Measurements from ENCODE around the gene ICA1. TPM values are rescaled to one million over a fixed set of nuclear protein-coding genes. Genes with fewer than 3 reads are reported as not detected.

Gene ICA1
- total and polyA plus RNA-seq, 2 donors (not counting 3 experiments of a cell fraction or from before 2014, with no cell fraction given), result 19.0 to 47.1 TPM

DNA sequence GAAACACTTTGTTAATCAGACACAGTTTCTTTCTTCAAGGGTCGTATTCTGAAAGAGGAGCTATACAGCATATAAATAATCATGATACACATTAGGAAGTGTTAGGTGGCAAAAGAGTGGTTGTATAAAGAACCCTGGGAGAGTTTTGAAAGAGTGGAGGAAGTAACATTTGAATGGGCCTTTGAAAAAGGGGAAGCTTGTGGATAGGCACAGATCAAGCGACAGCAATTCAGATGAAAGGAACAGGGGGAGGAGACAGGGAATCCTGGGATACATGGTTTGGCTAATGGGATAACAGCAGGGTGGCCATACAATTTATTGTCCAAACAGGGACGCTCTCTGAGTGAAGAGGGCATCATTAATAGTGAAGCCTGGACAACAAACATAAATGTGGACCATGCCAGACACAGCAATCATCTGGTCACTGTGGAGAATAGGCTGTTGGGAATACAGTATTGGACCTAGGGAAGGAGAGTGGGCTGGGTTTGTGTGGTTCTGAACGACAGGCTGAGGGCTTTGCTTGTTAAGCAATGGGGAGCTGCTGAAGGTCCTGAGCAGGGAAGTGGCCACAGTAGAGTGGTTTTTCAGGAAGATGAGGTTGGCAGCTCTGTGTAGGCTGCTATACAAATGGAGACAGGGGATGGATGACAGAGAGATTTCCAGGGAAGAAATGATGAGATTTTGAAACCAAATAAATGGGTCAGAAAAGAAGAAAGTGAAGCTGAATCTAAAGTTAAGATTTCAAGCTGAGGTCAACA lies 75.9 kb downstream of the ICA1 start:
- CTCF ChIA-PET, result interaction anchor here (4.0 to 5.5 kb wide), 2 partner anchors 505 to 591 kb away, joined by 15 to 49 read pairs; no protein-coding TSS in a partner anchor
- Histone ChIP-seq H3K36me3 (ENCODE audit: control insufficient read depth in 2 of 2, extremely low read depth in 1 of 2, insufficient read depth in 2 of 2, low read length in 2 of 2) (no peaks in the 10 kb centered on the region), H3K27me3 (ENCODE audit: control insufficient read depth in 2 of 2, insufficient read depth in 2 of 2, low read length in 2 of 2) (no peaks in the 10 kb centered on the region), H3K9me1 (replicated peaks; ENCODE audit: control insufficient read depth, extremely low read depth, insufficient read depth, low read length) (no peaks in the 10 kb centered on the region), H2AFZ (ENCODE audit: low read depth, low read length) (no peak overlapping the region), H3K4me1 (ENCODE audit: control insufficient read depth, extremely low read depth, insufficient read depth, low read length) (no peaks in the 10 kb centered on the region), H3K4me3 (replicated peaks in 1 of 3; ENCODE audit: insufficient read depth in 1 of 3, low read depth in 1 of 3, low read length in 3 of 3) (no peak overlapping the region), H3K9ac (replicated peaks; ENCODE audit: extremely low read depth, insufficient read depth, low read length) (no peak overlapping the region), H3K27ac (ENCODE audit: insufficient read depth, low read depth, low read length) (no peak overlapping the region), H3K79me2 (ENCODE audit: control insufficient read depth, insufficient read depth, low read length) (no peaks in the 10 kb centered on the region), H3K4me2 (ENCODE audit: insufficient read depth, low read length) (no peak overlapping the region), H4K20me1 (replicated peaks; ENCODE audit: control insufficient read depth, extremely low read depth, insufficient read depth, low read length) (no peaks in the 10 kb centered on the region), H3K9me3 (replicated peaks; ENCODE audit: control insufficient read depth, insufficient read depth, low read length) (no peaks in the 10 kb centered on the region)
- BruUV-seq (replicated peaks), result no TSS peak
- dilution Hi-C loops (cut with MboI; ENCODE audit: extremely low pct_ligation_motif_present, low sequenced_read_pairs), result no loop called here
- intact Hi-C loops (cut with micrococcal nuclease), result no loop called here
- POLR2A ChIA-PET, result no interaction called here
- TF ChIP-seq POLR2A (IDR thresholded peaks at IDR 0.05; ENCODE audit: low read depth, low read length) (no peak), JUN (IDR thresholded peaks at IDR 0.05; ENCODE audit: borderline replicate concordance, insufficient read depth, insufficient read length, low read depth) (no peak), POLR2AphosphoS5 (IDR thresholded peaks at IDR 0.05; ENCODE audit: insufficient read depth, low read depth, low read length) (no peak)
- FAIRE-seq (no peak), DNase-seq (ENCODE audit: low read depth, low spot score) (no peak)

DNA sequence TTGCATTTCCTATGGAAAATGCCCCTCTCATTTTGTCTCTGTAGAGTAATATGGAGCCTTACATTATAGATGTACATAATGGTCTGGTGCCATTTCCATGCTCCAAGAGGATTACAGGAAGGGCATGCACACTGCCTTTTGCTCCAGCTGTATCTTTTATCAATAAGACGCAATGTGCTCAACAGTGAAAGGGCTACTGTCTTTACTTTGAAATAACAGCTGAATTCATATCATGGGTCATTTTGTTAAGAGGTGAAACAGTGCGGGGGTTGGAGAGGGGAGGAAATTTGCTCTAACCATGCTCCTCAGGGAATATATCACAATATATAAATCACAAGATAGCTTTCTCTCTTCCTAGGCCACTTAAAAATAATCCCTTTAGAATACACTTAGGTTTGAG lies 77.7 kb downstream of the ICA1 start:
- H3K27me3 ChIP-seq (ENCODE audit: control insufficient read depth in 2 of 2, insufficient read depth in 2 of 2, low read length in 2 of 2), result no peaks in the 10 kb centered on the region
- H3K79me2 ChIP-seq (ENCODE audit: control insufficient read depth, insufficient read depth, low read length), result no peaks in the 10 kb centered on the region
- no peaks in the 10 kb centered on the region for H3K9me3 ChIP-seq (replicated peaks; ENCODE audit: control insufficient read depth, insufficient read depth, low read length)
- H3K36me3 ChIP-seq (ENCODE audit: control insufficient read depth in 2 of 2, extremely low read depth in 1 of 2, insufficient read depth in 2 of 2, low read length in 2 of 2), result no peaks in the 10 kb centered on the region
- ChIA-PET POLR2A (no interaction called here), CTCF (interaction anchor here (0.9 to 4.0 kb wide), 2 partner anchors 426 to 503 kb away, joined by 3 to 15 read pairs; no protein-coding TSS in a partner anchor)
- no peak for DNase-seq (ENCODE audit: low read depth, low spot score)
- H3K9me1 ChIP-seq (replicated peaks; ENCODE audit: control insufficient read depth, extremely low read depth, insufficient read depth, low read length), result no peaks in the 10 kb centered on the region
- no peak overlapping the region for H3K9ac ChIP-seq (replicated peaks; ENCODE audit: extremely low read depth, insufficient read depth, low read length)
- intact Hi-C loops (cut with micrococcal nuclease) (no loop called here), dilution Hi-C loops (cut with MboI; ENCODE audit: extremely low pct_ligation_motif_present, low sequenced_read_pairs) (no loop called here)
- no peak overlapping the region for H3K4me3 ChIP-seq (replicated peaks in 1 of 3; ENCODE audit: insufficient read depth in 1 of 3, low read depth in 1 of 3, low read length in 3 of 3)
- no TSS peak for BruUV-seq (replicated peaks)
- TF ChIP-seq POLR2A (IDR thresholded peaks at IDR 0.05; ENCODE audit: low read depth, low read length), result no peak
- no peak for TF ChIP-seq JUN (IDR thresholded peaks at IDR 0.05; ENCODE audit: borderline replicate concordance, insufficient read depth, insufficient read length, low read depth)
- no peak for TF ChIP-seq GATA2 (IDR thresholded peaks at IDR 0.05; ENCODE audit: insufficient read depth, insufficient read length, low read depth, low read length)
- no peak for TF ChIP-seq POLR2AphosphoS5 (IDR thresholded peaks at IDR 0.05; ENCODE audit: insufficient read depth, low read depth, low read length)
- TF ChIP-seq, protein P1, sequence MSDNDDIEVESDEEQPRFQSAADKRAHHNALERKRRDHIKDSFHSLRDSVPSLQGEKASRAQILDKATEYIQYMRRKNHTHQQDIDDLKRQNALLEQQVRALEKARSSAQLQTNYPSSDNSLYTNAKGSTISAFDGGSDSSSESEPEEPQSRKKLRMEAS (IDR thresholded peaks at IDR 0.05; ENCODE audit: insufficient read depth, insufficient read length), result no peak
- TF ChIP-seq EZH2 (IDR thresholded peaks at IDR 0.05; ENCODE audit: borderline replicate concordance, low read depth, low read length, severe bottlenecking), result no peak
- TF ChIP-seq FOS (IDR thresholded peaks at IDR 0.05; ENCODE audit: borderline replicate concordance, insufficient read depth, low read length), result no peak
- TF ChIP-seq, protein P2, sequence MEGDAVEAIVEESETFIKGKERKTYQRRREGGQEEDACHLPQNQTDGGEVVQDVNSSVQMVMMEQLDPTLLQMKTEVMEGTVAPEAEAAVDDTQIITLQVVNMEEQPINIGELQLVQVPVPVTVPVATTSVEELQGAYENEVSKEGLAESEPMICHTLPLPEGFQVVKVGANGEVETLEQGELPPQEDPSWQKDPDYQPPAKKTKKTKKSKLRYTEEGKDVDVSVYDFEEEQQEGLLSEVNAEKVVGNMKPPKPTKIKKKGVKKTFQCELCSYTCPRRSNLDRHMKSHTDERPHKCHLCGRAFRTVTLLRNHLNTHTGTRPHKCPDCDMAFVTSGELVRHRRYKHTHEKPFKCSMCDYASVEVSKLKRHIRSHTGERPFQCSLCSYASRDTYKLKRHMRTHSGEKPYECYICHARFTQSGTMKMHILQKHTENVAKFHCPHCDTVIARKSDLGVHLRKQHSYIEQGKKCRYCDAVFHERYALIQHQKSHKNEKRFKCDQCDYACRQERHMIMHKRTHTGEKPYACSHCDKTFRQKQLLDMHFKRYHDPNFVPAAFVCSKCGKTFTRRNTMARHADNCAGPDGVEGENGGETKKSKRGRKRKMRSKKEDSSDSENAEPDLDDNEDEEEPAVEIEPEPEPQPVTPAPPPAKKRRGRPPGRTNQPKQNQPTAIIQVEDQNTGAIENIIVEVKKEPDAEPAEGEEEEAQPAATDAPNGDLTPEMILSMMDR (IDR thresholded peaks at IDR 0.05; ENCODE audit: extremely low read depth in 1 of 2, insufficient read depth in 1 of 2, low read depth in 1 of 2, low read length in 2 of 2), result no peak
- no peak for TF ChIP-seq MYC (IDR thresholded peaks at IDR 0.05; ENCODE audit: low read depth, low read length)
- no peak overlapping the region for H3K27ac ChIP-seq (ENCODE audit: insufficient read depth, low read depth, low read length)
- no peak overlapping the region for H3K4me2 ChIP-seq (ENCODE audit: insufficient read depth, low read length)
- H2AFZ ChIP-seq (ENCODE audit: low read depth, low read length), result no peak overlapping the region
- no peaks in the 10 kb centered on the region for H3K4me1 ChIP-seq (ENCODE audit: control insufficient read depth, extremely low read depth, insufficient read depth, low read length)
- FAIRE-seq, result no peak
- no peaks in the 10 kb centered on the region for H4K20me1 ChIP-seq (replicated peaks; ENCODE audit: control insufficient read depth, extremely low read depth, insufficient read depth, low read length)

Measured in endothelial cell of umbilical vein (primary cell).